GM18519 (cell line): ENCODE measurements around the gene SMIM27.
"Not testable (repeated sequence)": the region's sequence is repeated elsewhere in the genome, so short reads cannot be mapped to it uniquely, and the experiment has no call there.

Experiments
- ATAC-seq: cut with Tn5 transposase; IDR thresholded peaks from one replicate; pipeline ENCODE4 v1.9.1; 2021; ENCODE audit warnings: mild to moderate bottlenecking, moderate library complexity; ENCODE audit not compliant: unreplicated experiment, low FRiP score

Gene SMIM27

GRCh38 chr9:32552172-32552872 lies at the start of gene SMIM27, which contains the start of gene TOPORS:
TSS of gene SMIM27 (plus strand) at chr9:32552327. CDS start at chr9:32552435, 108 bp downstream.
TSS of gene TOPORS (minus strand) at chr9:32552586. CDS start at chr9:32552436, 150 bp downstream.
- ATAC-seq: peak; percentile 63

- ATAC-seq: no peak
Measured at GRCh38 chr9:32502464-32502863, 49.7 kb upstream of the SMIM27 start.

GRCh38 chr9:32503008-32503407 lies 49.1 kb upstream of the SMIM27 start:
- ATAC-seq: no peak

GRCh38 chr9:32508728-32509127 lies 43.4 kb upstream of the SMIM27 start:
- ATAC-seq: no peak

- no peak for ATAC-seq
Measured at GRCh38 chr9:32516241-32516640, 35.9 kb upstream of the SMIM27 start.

GRCh38 chr9:32518276-32518675 lies 33.9 kb upstream of the SMIM27 start:
- ATAC-seq: no peak

GRCh38 chr9:32523910-32524309 lies 28.2 kb upstream of the SMIM27 start:
- ATAC-seq: no peak

- ATAC-seq: not testable (repeated sequence)
Measured at GRCh38 chr9:32524558-32524891, 27.6 kb upstream of the SMIM27 start.

- ATAC-seq: peak; percentile 18
Measured at GRCh38 chr9:32524892-32525708, 27.0 kb upstream of the SMIM27 start.

GRCh38 chr9:32525709-32526030 lies 26.5 kb upstream of the SMIM27 start:
- ATAC-seq: peak; percentile 6

GRCh38 chr9:32526041-32526706 lies 26.0 kb upstream of the SMIM27 start, which contains the start of gene RIGI:
TSS of gene RIGI (minus strand) at chr9:32526196. CDS start at chr9:32526166, 30 bp downstream.
- peak; percentile 46 for ATAC-seq

GRCh38 chr9:32526707-32527048 lies 25.4 kb upstream of the SMIM27 start:
- no peak for ATAC-seq

- ATAC-seq: no peak
Measured at GRCh38 chr9:32533336-32533735, 18.8 kb upstream of the SMIM27 start.

GRCh38 chr9:32533816-32534215 lies 18.3 kb upstream of the SMIM27 start:
- no peak for ATAC-seq

GRCh38 chr9:32543047-32543446 lies 9.1 kb upstream of the SMIM27 start:
- no peak for ATAC-seq

GRCh38 chr9:32545884-32546283 lies 6.2 kb upstream of the SMIM27 start:
- no peak for ATAC-seq

- not testable (repeated sequence) for ATAC-seq
Measured at GRCh38 chr9:32548213-32548612, 3.9 kb upstream of the SMIM27 start.

- ATAC-seq: no peak
Measured at GRCh38 chr9:32550150-32550561, 2.0 kb upstream of the SMIM27 start.

- peak; percentile 58 for ATAC-seq
Measured at GRCh38 chr9:32550562-32551275, 1.4 kb upstream of the SMIM27 start.

- ATAC-seq: no peak
Measured at GRCh38 chr9:32551276-32552051, 663 bp upstream of the SMIM27 start.
